Caco-2 (cell line): ENCODE data around the gene CSTPP1. TPM values are rescaled to one million over a fixed set of nuclear protein-coding genes. Genes with fewer than 3 reads are reported as not detected.

Source experiments
- BruUV-seq: library from RNA; stranded (reverse); fragments of 400-500 nt; replicated peaks from 2 replicates; lab custom pipeline; 2021; lab: Mats Ljungman, UMichigan
- CTCF ChIA-PET: fragments of 300-600 bp; sonication (Branson Sonifier 250); formaldehyde crosslinking; loops from one replicate; lab custom pipeline; 2022; ENCODE audit warnings: antibody characterized with exemption; lab: Charles Lee
- POLR2A ChIA-PET: fragments of 300-600 bp; sonication (Branson Sonifier 250); formaldehyde crosslinking; loops from one replicate; lab custom pipeline; 2022; ENCODE audit warnings: antibody characterized with exemption; lab: Charles Lee
- DNase-seq, 2 experiments: peaks; one replicate each; pipeline versions ENCODE4 v3.0.0 to v3.0.0-alpha.2; 2020 to 2022
- H3K27me3 ChIP-seq: replicated peaks from 2 replicates; pipeline ENCODE4 v1.6.0; 2011; ENCODE audit warnings: low read length; ENCODE audit not compliant: control insufficient read depth, insufficient read depth
- H3K36me3 ChIP-seq: 2 replicates; pipeline ENCODE4 v1.5.1; 2011; ENCODE audit warnings: low read length; ENCODE audit not compliant: control insufficient read depth, insufficient read depth
- H3K4me1 ChIP-seq: fragments of 250-450 bp; sonication (Bioruptor Pico); 2 replicates; pipeline ENCODE4 v1.5.1; 2020; ENCODE audit warnings: mild to moderate bottlenecking
- H3K4me3 ChIP-seq: 2 replicates; pipeline ENCODE4 v1.5.1; 2011; ENCODE audit warnings: low read depth, mild to moderate bottlenecking, control low read depth, low read length
- H3K9me3 ChIP-seq: fragments of 250-450 bp; sonication (Bioruptor Pico); 2 replicates; pipeline ENCODE4 v1.5.1; 2020; ENCODE audit warnings: mild to moderate bottlenecking, moderate library complexity
- H3K27ac Mint-ChIP-seq: one replicate; pipeline ENCODE4 v1.8.0; 2022; ENCODE audit warnings: mixed read lengths; ENCODE audit not compliant: unreplicated experiment
- H3K27me3 Mint-ChIP-seq: one replicate; pipeline ENCODE4 v1.8.0; 2022; ENCODE audit warnings: mixed read lengths; ENCODE audit not compliant: insufficient read depth, unreplicated experiment
- H3K36me3 Mint-ChIP-seq: one replicate; pipeline ENCODE4 v1.8.0; 2022; ENCODE audit warnings: mild to moderate bottlenecking, mixed read lengths; ENCODE audit not compliant: insufficient read depth, unreplicated experiment
- H3K4me1 Mint-ChIP-seq: one replicate; pipeline ENCODE4 v1.8.0; 2022; ENCODE audit warnings: low read depth, mixed read lengths; ENCODE audit not compliant: unreplicated experiment
- H3K4me3 Mint-ChIP-seq: one replicate; pipeline ENCODE4 v1.8.0; 2022; ENCODE audit warnings: mild to moderate bottlenecking, moderate library complexity, mixed read lengths; ENCODE audit not compliant: unreplicated experiment
- H3K9me3 Mint-ChIP-seq: one replicate; pipeline ENCODE4 v1.8.0; 2022; ENCODE audit warnings: mixed read lengths; ENCODE audit not compliant: unreplicated experiment
- intact Hi-C: fragments of 100-400 bp; cut with micrococcal nuclease; formaldehyde crosslinking; loops from one replicate; pipeline ENCODE4 v1.10.0; 2022; ENCODE audit not compliant: unreplicated experiment
- total RNA-seq: library from RNA; stranded (reverse); gene quantifications from 2 replicates; pipeline ENCODE4 v1.2.3, GENCODE V29; 2022
- TF ChIP-seq, protein P1 (sequence below), 2 experiments: fragments of 200-600 bp in 1 of 2; IDR thresholded peaks; 1 replicate in 1 of 2; 2 replicates in 1 of 2; pipeline versions ENCODE4 v1.5.1 to v1.8.0; 2011 to 2022; ENCODE audit warnings: antibody characterized with exemption in 1 of 2, control low read depth in 1 of 2, inconsistent platforms in 1 of 2, low read depth in 1 of 2, low read length in 1 of 2, mild to moderate bottlenecking in 1 of 2, moderate library complexity in 1 of 2; ENCODE audit not compliant: insufficient read depth in 1 of 2, severe bottlenecking in 1 of 2, unreplicated experiment in 1 of 2

The CSTPP1 gene
- total RNA-seq, 1 experiment from 2014 or later = 22.9 TPM

DNA sequence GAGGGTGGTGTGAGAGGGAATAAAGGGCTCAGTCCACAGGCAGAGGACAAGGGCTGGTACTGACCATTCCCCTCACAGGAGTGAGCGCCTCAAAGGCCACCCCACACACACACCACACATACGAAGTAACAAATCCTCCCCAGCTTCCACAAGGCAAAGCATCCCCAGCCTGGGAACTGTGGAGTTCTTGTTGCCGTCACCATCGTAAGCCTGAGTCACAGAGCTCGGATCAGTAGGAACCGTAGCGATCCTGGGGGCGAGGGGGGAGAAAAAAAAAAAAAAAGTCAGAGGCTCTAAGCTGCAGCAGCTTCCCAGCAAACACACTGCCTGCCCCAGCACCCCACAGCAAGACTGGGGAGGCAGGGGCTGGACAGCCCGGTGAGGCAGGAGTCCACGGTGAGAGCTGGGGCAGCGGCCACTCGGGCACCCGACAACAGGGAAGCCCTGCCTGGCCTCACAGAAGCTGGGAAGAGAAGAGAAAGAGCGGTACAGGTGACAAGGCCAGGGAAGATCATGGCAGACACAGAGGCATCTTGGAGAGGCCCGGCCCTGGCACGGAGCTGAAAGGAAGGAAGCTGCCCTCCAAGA is 228.8 kb downstream of the CSTPP1 start:
- CTCF ChIA-PET = no interaction called here
- TF ChIP-seq, protein P1, sequence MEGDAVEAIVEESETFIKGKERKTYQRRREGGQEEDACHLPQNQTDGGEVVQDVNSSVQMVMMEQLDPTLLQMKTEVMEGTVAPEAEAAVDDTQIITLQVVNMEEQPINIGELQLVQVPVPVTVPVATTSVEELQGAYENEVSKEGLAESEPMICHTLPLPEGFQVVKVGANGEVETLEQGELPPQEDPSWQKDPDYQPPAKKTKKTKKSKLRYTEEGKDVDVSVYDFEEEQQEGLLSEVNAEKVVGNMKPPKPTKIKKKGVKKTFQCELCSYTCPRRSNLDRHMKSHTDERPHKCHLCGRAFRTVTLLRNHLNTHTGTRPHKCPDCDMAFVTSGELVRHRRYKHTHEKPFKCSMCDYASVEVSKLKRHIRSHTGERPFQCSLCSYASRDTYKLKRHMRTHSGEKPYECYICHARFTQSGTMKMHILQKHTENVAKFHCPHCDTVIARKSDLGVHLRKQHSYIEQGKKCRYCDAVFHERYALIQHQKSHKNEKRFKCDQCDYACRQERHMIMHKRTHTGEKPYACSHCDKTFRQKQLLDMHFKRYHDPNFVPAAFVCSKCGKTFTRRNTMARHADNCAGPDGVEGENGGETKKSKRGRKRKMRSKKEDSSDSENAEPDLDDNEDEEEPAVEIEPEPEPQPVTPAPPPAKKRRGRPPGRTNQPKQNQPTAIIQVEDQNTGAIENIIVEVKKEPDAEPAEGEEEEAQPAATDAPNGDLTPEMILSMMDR (IDR thresholded peaks at IDR 0.05; ENCODE audit: insufficient read depth in 1 of 2, low read depth in 1 of 2, low read length in 1 of 2, severe bottlenecking in 1 of 2, unreplicated experiment in 1 of 2) = no peak

DNA sequence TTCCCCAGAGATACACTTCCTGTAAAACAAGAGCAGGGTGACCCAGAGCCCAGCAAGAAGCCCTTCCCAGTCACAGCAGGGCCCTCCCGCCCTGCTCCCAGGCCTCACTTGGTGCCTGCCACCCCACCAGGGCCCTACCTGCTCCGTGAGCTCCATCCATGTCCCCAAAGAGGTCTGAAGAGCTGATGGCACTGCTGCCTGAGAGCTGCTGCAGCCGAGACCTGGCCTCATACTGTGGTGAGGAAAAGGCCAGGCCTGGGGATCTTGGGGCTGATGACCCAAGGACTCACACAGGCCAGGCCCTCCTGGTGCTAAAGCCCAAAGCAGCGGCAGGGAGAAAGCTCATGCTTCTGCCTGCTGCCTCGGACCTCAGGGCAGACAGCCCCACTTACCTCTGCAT is 229.8 kb downstream of the CSTPP1 start:
- intact Hi-C loops = no loop called here
- Mint-ChIP-seq H3K27ac (no peak overlapping the region), H3K9me3 (no peaks in the 10 kb centered on the region), H3K4me1 (no peaks in the 10 kb centered on the region), H3K4me3 (no peak overlapping the region), H3K27me3 (no peaks in the 10 kb centered on the region), H3K36me3 (peaks cover 75% of the 10 kb centered on the region)
- Histone ChIP-seq H3K27me3 (no peaks in the 10 kb centered on the region), H3K4me3 (no peak overlapping the region), H3K36me3 (peaks cover 12% of the 10 kb centered on the region), H3K4me1 (no peaks in the 10 kb centered on the region), H3K9me3 (no peaks in the 10 kb centered on the region)
- no TSS peak for BruUV-seq
- TF ChIP-seq, protein P1 (IDR thresholded peaks at IDR 0.05; ENCODE audit: insufficient read depth in 1 of 2, low read depth in 1 of 2, low read length in 1 of 2, severe bottlenecking in 1 of 2, unreplicated experiment in 1 of 2) = no peak
- ChIA-PET CTCF (no interaction called here), POLR2A (no interaction called here)
- no peak for DNase-seq

More for the DNA sequence above, 228.8 kb downstream of the CSTPP1 start:
- Histone ChIP-seq H3K27me3 (no peaks in the 10 kb centered on the region), H3K36me3 (peaks cover 11% of the 10 kb centered on the region), H3K4me1 (no peaks in the 10 kb centered on the region), H3K9me3 (no peaks in the 10 kb centered on the region), H3K4me3 (no peak overlapping the region)
- BruUV-seq = no TSS peak
- POLR2A ChIA-PET = no interaction called here
- H3K9me3 Mint-ChIP-seq = no peaks in the 10 kb centered on the region
- no peak for DNase-seq
- intact Hi-C loops = no loop called here
- H3K4me3 Mint-ChIP-seq = no peak overlapping the region
- H3K27me3 Mint-ChIP-seq = no peaks in the 10 kb centered on the region
- no peak overlapping the region for H3K27ac Mint-ChIP-seq
- no peaks in the 10 kb centered on the region for H3K4me1 Mint-ChIP-seq
- H3K36me3 Mint-ChIP-seq = peaks cover 72% of the 10 kb centered on the region

DNA sequence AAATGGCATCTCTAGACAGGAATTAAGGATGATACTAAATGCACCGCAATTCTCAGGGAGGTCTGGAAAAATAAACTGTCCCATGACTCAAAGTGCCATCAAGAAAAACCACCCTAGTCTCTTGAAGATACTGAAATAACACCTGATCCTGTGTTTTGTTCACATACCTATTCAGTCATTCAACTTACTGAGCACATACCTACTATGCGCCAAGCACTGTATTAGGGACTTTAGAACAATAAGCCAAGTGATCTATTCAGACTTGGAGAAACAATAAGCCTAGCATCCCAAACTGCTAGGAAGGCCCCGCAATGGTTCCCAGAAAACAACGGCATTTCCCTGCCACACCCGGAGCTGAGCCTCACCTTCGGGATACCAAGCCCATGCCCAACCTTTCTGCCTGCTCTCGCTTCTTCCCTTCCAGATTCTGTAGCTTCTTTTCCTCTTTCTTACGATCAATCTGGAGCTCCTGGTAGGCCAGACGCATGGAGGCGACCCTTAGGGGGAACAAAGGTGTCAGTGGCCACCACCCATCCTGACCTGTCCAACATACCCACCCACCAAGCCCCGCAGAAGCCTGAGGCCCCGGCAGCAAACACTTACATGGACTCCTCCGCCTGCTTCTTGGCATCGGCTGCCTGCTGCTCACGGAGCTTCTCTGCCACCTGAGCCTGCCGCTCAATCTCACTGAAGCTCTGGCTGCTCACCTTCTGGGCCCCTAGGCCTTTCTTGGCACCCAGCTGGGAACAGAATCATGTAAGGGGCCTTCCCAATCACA is 234.7 kb downstream of the CSTPP1 start:
- POLR2A ChIA-PET = no interaction called here
- H3K9me3 ChIP-seq = no peaks in the 10 kb centered on the region
- peaks cover 15% of the 10 kb centered on the region for H3K36me3 ChIP-seq

More for the DNA sequence above, 234.7 kb downstream of the CSTPP1 start:
- Mint-ChIP-seq H3K4me1 (peaks cover 10% of the 10 kb centered on the region), H3K27ac (no peak overlapping the region), H3K27me3 (no peaks in the 10 kb centered on the region), H3K36me3 (peaks cover 63% of the 10 kb centered on the region), H3K9me3 (no peaks in the 10 kb centered on the region), H3K4me3 (no peak overlapping the region)
- CTCF ChIA-PET = no interaction called here
- no peak for DNase-seq
- intact Hi-C loops = no loop called here
- TF ChIP-seq, protein P1 (IDR thresholded peaks at IDR 0.05; ENCODE audit: insufficient read depth in 1 of 2, low read depth in 1 of 2, low read length in 1 of 2, severe bottlenecking in 1 of 2, unreplicated experiment in 1 of 2) = no peak
- no peaks in the 10 kb centered on the region for H3K27me3 ChIP-seq
- no peak overlapping the region for H3K4me3 ChIP-seq
- no peaks in the 10 kb centered on the region for H3K4me1 ChIP-seq
- BruUV-seq = no TSS peak
